HepG2 (cell line): ENCODE data around the gene RGS19. TPM values are rescaled to one million over a fixed set of nuclear protein-coding genes. Genes with fewer than 3 reads are reported as not detected.

Experiments
- ATAC-seq: fragments of 200-7000 bp; cut with Tn5 transposase; 3 replicates; pipeline ENCODE4 v1.9.1; 2020; ENCODE audit warnings: mild to moderate bottlenecking, moderate library complexity
- BruUV-seq: library from RNA; stranded (reverse); fragments of 400-500 nt; replicated peaks from 2 replicates; lab custom pipeline; 2021; lab: Mats Ljungman, UMichigan
- CTCF ChIA-PET: fragments of 300-600 bp; formaldehyde crosslinking; extraction: SDS; loops from one replicate; lab custom pipeline; 2021; ENCODE audit warnings: low total read pairs, inconsistent platforms, low intra/inter-chr PET ratio; lab: Yijun Ruan, JAX
- POLR2A ChIA-PET: fragments of 350-600 bp; sonication (Branson Sonifier 250); formaldehyde crosslinking; loops from one replicate; lab custom pipeline; 2020; ENCODE audit warnings: antibody characterized with exemption, inconsistent platforms; lab: Yijun Ruan, JAX
- DNase-seq: peaks from one replicate; pipeline ENCODE4 v3.0.0-alpha.2; 2015; ENCODE audit warnings: low spot score
- FAIRE-seq: peaks from 3 replicates; lab custom pipeline; 2011; peaks lifted over from hg19 to GRCh38; lab: Jason Lieb, UNC
- H2AFZ ChIP-seq: one replicate; pipeline ENCODE4 v1.6.1; 2011; ENCODE audit warnings: low read length, inconsistent platforms
- H3K27ac ChIP-seq: fragments of 300-600 bp; 3 replicates; pipeline ENCODE4 v1.8.0; 2011; ENCODE audit warnings: mixed run types, mild to moderate bottlenecking, mixed read lengths, low read length, inconsistent platforms; ENCODE audit not compliant: insufficient read depth; ENCODE audit errors: extremely low read length
- H3K27me3 ChIP-seq, 2 experiments: fragments of 200-600 bp in 1 of 2; 2 replicates in 1 of 2; 3 replicates in 1 of 2; pipeline versions ENCODE4 v1.6.0 to v1.8.0; 2011; ENCODE audit warnings: low read length in 2 of 2, mild to moderate bottlenecking in 2 of 2, moderate library complexity in 2 of 2, inconsistent platforms in 1 of 2; ENCODE audit not compliant: insufficient read depth in 2 of 2, control insufficient read depth in 1 of 2
- H3K36me3 ChIP-seq, 2 experiments: fragments of 200-600 bp in 1 of 2; replicated peaks in 1 of 2; 2 replicates in 1 of 2; 3 replicates in 1 of 2; pipeline versions ENCODE4 v1.5.1 to v1.8.0; 2011; ENCODE audit warnings: low read length in 2 of 2, inconsistent platforms in 1 of 2; ENCODE audit not compliant: insufficient read depth in 2 of 2, control insufficient read depth in 1 of 2
- H3K4me1 ChIP-seq: 2 replicates; pipeline ENCODE4 v1.5.1; 2012; ENCODE audit warnings: low read length, inconsistent platforms; ENCODE audit not compliant: insufficient read depth
- H3K4me2 ChIP-seq: 2 replicates; pipeline ENCODE4 v1.6.0; 2011; ENCODE audit warnings: low read depth, low read length, inconsistent platforms
- H3K4me3 ChIP-seq, 3 experiments: fragments of 200-600 bp in 1 of 3; sonication (generic), shearing (Covaris generic) in 1 of 3; replicated peaks in 1 of 3; 2 replicates each; pipeline ENCODE4 v1.5.1; 2011 to 2016; ENCODE audit warnings: low read length in 3 of 3, inconsistent platforms in 2 of 3, low read depth in 2 of 3, mild to moderate bottlenecking in 2 of 3, control low read depth in 1 of 3, mixed read lengths in 1 of 3; ENCODE audit not compliant: insufficient read depth in 1 of 3
- H3K79me2 ChIP-seq: one replicate; pipeline ENCODE4 v1.6.1; 2011; ENCODE audit warnings: low read length, inconsistent platforms; ENCODE audit not compliant: insufficient read depth
- H3K9ac ChIP-seq: 2 replicates; pipeline ENCODE4 v1.6.0; 2011; ENCODE audit warnings: mild to moderate bottlenecking, low read depth, low read length, inconsistent platforms; ENCODE audit not compliant: insufficient read depth
- H3K9me3 ChIP-seq: 2 replicates; pipeline ENCODE4 v1.5.1; 2012; ENCODE audit warnings: mild to moderate bottlenecking, low read length
- H4K20me1 ChIP-seq: 2 replicates; pipeline ENCODE4 v1.6.0; 2011; ENCODE audit warnings: inconsistent platforms, mild to moderate bottlenecking, low read length, moderate library complexity; ENCODE audit not compliant: insufficient read depth
- CC2D1A ChIP-seq: sonication (generic); formaldehyde crosslinking; IDR thresholded peaks from 2 replicates; pipeline ENCODE4 v1.8.1; 2023; ENCODE audit warnings: mild to moderate bottlenecking, missing genetic modification reagents
- SMARCC2 ChIP-seq: fragments of 450-650 bp; IDR thresholded peaks from 2 replicates; pipeline ENCODE4 v1.6.1; 2017; ENCODE audit warnings: antibody characterized with exemption, mild to moderate bottlenecking
- TCF7 ChIP-seq: sonication (generic); IDR thresholded peaks from 2 replicates; pipeline ENCODE4 v1.6.1; 2016; ENCODE audit warnings: antibody characterized with exemption, low read depth
- ZEB1 ChIP-seq: IDR thresholded peaks from 2 replicates; pipeline ENCODE4 v1.6.1; 2012; ENCODE audit warnings: mild to moderate bottlenecking, low read depth, inconsistent platforms; ENCODE audit not compliant: insufficient replicate concordance
- ZNF605 ChIP-seq: sonication (generic); formaldehyde crosslinking; IDR thresholded peaks from 2 replicates; pipeline ENCODE4 v1.8.0; 2022; ENCODE audit warnings: mild to moderate bottlenecking, missing genetic modification reagents
- ZSCAN5A ChIP-seq: sonication (generic); formaldehyde crosslinking; IDR thresholded peaks from 2 replicates; pipeline ENCODE4 v1.8.0; 2022; ENCODE audit warnings: mild to moderate bottlenecking, missing genetic modification reagents, borderline replicate concordance
- WGBS: methylation state at CpG from one replicate; pipeline ENCODE4 v1.1.6; 2017; ENCODE audit warnings: low lambda C conversion rate; 5-methylcytosine and 5-hydroxymethylcytosine counted together
- in situ Hi-C: cut with HindIII; loops from 2 replicates; pipeline ENCODE4 v1.10.0; 2017; ENCODE audit warnings: low pct_unique_long_range_greater_than_20kb; ENCODE audit not compliant: extremely low pct_ligation_motif_present
- intact Hi-C: fragments of 100-400 bp; cut with micrococcal nuclease; formaldehyde crosslinking; loops from one replicate; pipeline ENCODE4 v1.10.0; 2022; ENCODE audit not compliant: unreplicated experiment
- polyA plus RNA-seq, 8 experiments: library from polyadenylated mRNA; depleted of rRNA in 3 of 8; stranded (reverse) in 7 of 8; unstranded in 1 of 8; fragments of >200 nt; fragmentation: Illumina TruSeq in 4 of 8; extraction: Trizol in 4 of 8; gene quantifications; 2 replicates each; pipeline versions ENCODE4 v1.2.1 to v1.2.3, GENCODE V29; 2011 to 2016; ENCODE audit warnings: low read depth in 4 of 8, missing spikeins in 1 of 8, mixed read lengths in 1 of 8; ENCODE audit not compliant: insufficient read depth in 1 of 8
- total RNA-seq, 5 experiments: library from RNA; depleted of rRNA; stranded (reverse); fragments of >200 nt; fragmentation: Illumina TruSeq; extraction: Trizol; gene quantifications; 2 replicates each; pipeline ENCODE4 v1.2.3, GENCODE V29; 2016; ENCODE audit warnings: low read depth in 1 of 5
- TF ChIP-seq, protein P1 (sequence below): sonication (generic); formaldehyde crosslinking; IDR thresholded peaks from 2 replicates; pipeline ENCODE4 v1.5.0; 2020; ENCODE audit warnings: missing genetic modification reagents, mild to moderate bottlenecking, borderline replicate concordance
- TF ChIP-seq, protein P2 (sequence below): sonication (generic); formaldehyde crosslinking; IDR thresholded peaks from 2 replicates; pipeline ENCODE4 v1.9.0; 2021; ENCODE audit warnings: missing genetic modification reagents, mild to moderate bottlenecking, borderline replicate concordance

The RGS19 gene
- total and polyA plus RNA-seq, 2 of the 13 experiments (the other 11 are each of a cell fraction or from before 2014, with no cell fraction given) = 10.7 to 11.9 TPM

GRCh38 chr20:64113444-64113775, 34.1 kb upstream of the RGS19 start:
- Histone ChIP-seq H3K4me1 (peaks cover 21% of the 10 kb centered on the region), H3K79me2 (no peaks in the 10 kb centered on the region), H3K27me3 (peaks cover 32 to 69% of the 10 kb centered on the region in 2 experiments), H3K9ac (no peak overlapping the region), H2AFZ (no peak overlapping the region), H3K4me3 (no peak overlapping the region), H3K27ac (no peak overlapping the region), H3K9me3 (no peaks in the 10 kb centered on the region), H3K36me3 (no peaks in the 10 kb centered on the region), H4K20me1 (peaks cover 5% of the 10 kb centered on the region; the same call in 1 of the 2 replicates), H3K4me2 (no peak overlapping the region)
- 6% methylated on average over 6 of the region's 6 CpGs for WGBS
- ChIA-PET POLR2A (no interaction called here), CTCF (no interaction called here)
- in situ Hi-C loops = no loop called here
- intact Hi-C loops = no loop called here
- BruUV-seq = no TSS peak
- FAIRE-seq (no peak), ATAC-seq (no peak), DNase-seq (no peak)
- TF ChIP-seq, protein P1, sequence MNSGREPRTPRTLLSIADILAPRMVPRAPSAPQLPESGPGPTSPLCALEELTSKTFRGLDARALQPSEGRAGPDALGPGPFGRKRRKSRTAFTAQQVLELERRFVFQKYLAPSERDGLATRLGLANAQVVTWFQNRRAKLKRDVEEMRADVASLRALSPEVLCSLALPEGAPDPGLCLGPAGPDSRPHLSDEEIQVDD (CRISPR knock-in tag) = no peak
- TF ChIP-seq CC2D1A (CRISPR knock-in tag) (no peak), ZSCAN5A (CRISPR knock-in tag) (no peak), ZNF605 (CRISPR knock-in tag) (no peak), SMARCC2 (no peak), TCF7 (no peak), ZEB1 (no peak)
- TF ChIP-seq, protein P2, sequence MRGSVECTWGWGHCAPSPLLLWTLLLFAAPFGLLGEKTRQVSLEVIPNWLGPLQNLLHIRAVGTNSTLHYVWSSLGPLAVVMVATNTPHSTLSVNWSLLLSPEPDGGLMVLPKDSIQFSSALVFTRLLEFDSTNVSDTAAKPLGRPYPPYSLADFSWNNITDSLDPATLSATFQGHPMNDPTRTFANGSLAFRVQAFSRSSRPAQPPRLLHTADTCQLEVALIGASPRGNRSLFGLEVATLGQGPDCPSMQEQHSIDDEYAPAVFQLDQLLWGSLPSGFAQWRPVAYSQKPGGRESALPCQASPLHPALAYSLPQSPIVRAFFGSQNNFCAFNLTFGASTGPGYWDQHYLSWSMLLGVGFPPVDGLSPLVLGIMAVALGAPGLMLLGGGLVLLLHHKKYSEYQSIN = no peak
